Prostate gland (tissue), 2 donors: ENCODE results near the gene ACSL1.

ENCODE experiments used
- CTCF ChIP-seq, 4 experiments: fragments of 200-600 bp in 2 of 4; fragments of 450-650 bp in 2 of 4; sonication (generic) in 2 of 4; IDR thresholded peaks; 1 replicate in 3 of 4; 2 replicates in 1 of 4; pipeline ENCODE4 v1.5.1; 2016 to 2019; ENCODE audit warnings: antibody characterized with exemption in 4 of 4, mild to moderate bottlenecking in 2 of 4, moderate library complexity in 2 of 4
- POLR2A ChIP-seq: fragments of 450-650 bp; IDR thresholded peaks from one replicate; pipeline ENCODE4 v1.6.1; 2016; ENCODE audit warnings: antibody characterized with exemption, mild to moderate bottlenecking
- POLR2AphosphoS5 ChIP-seq: sonication (generic); formaldehyde crosslinking; IDR thresholded peaks from one replicate; pipeline ENCODE4 v1.6.1; 2017; ENCODE audit warnings: antibody characterized with exemption

DNA sequence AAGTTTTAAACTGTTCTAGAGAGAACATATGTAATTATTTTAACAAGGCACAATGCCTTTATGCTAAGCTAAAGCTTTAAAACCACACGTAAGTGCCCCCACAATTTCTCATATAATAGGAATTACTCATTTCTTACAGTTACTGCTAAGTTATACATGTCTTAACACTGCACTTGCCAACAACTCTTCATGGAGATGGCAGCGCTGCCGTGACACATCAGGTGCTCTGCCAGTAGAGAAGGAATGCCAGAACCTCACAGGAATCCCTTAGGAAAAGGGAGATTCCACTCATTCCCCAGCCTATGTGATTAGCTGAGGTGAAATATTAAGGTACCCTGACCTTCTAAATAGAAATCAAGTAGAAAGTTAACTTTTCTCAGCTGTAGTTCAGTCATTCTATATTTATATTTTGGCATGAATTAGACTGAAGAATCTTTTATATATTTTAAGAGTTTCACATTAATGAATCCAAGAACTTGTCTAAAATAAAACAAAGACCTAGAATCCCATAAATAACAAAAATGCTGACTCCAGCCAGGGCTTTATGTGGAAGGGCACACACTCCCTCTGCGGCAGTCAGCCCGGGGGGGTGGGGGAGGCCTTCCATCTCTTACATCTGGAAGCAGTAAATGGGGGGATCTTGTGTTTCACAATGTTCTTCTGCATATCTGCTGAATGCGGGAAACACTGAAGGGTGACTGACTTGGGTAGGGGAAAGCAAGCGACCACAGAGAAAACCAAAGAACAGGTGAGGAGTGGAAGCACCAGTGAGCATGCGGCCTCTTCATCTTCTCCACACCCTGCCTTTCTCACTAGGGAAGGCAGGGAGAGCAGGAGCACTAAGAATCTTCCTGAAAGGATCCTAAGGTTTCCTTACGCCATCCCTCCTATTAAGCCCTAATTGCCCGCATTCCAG lies 23.7 kb downstream of the ACSL1 start:
- TF ChIP-seq CTCF (IDR thresholded peaks at IDR 0.05), result no peak
- peak; percentile 9 for TF ChIP-seq POLR2AphosphoS5
- TF ChIP-seq POLR2A, result no peak
